ENCODE results near the gene PCDHB10.
A peak's percentile ranks its signal among the peaks of the same experiment; 100 is the strongest.
"Not testable (repeated sequence)": the region's sequence is repeated elsewhere in the genome, so short reads cannot be mapped to it uniquely, and the experiment has no call there.

Gene PCDHB10

DNA sequence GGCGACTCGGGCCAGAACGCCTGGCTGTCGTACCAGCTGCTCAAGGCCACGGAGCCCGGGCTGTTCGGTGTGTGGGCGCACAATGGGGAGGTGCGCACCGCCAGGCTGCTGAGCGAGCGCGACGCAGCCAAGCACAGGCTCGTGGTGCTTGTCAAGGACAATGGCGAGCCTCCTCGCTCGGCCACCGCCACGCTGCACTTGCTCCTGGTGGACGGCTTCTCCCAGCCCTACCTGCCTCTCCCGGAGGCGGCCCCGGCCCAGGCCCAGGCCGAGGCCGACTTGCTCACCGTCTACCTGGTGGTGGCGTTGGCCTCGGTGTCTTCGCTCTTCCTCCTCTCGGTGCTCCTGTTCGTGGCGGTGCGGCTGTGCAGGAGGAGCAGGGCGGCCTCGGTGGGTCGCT is 2.2 kb downstream of the PCDHB10 start:
- not testable (repeated sequence) for H3K36me3 ChIP-seq (ENCODE audit: control insufficient read depth, insufficient read depth, low read length); H3K4me3 ChIP-seq (ENCODE audit: low read depth, low read length); H3K9me3 ChIP-seq (ENCODE audit: control insufficient read depth, insufficient read depth, low read length); H3K9ac ChIP-seq (ENCODE audit: low read depth, low read length); H3K27me3 ChIP-seq (ENCODE audit: control insufficient read depth, insufficient read depth, low read length); H3K4me1 ChIP-seq (ENCODE audit: control insufficient read depth, insufficient read depth, low read length)

DNA sequence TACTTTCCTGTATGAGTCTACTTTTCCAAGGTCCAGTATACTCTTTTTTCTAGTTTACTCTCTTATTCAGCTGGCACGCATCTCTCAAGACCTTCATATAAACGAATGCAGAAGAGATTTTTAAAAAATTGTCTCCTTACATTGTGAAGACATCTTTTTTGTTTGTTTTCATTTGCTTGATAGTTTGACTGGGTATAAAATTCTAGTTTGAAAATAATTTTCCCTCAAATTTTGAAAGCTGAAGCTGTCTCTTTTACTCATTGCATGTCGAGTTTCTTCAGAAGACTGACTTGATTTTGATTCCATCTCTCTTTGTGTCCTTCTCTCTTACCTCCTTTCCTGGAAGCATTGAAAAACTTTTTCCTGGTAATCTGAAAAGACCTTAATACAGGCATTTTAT is 4.2 kb downstream of the PCDHB10 start:
- Histone ChIP-seq H3K36me3 (ENCODE audit: control insufficient read depth, insufficient read depth, low read length) (no peaks in the 10 kb centered on the region), H3K4me3 (ENCODE audit: low read depth, low read length) (no peak overlapping the region), H3K4me1 (ENCODE audit: control insufficient read depth, insufficient read depth, low read length) (no peaks in the 10 kb centered on the region), H3K9me3 (ENCODE audit: control insufficient read depth, insufficient read depth, low read length) (no peaks in the 10 kb centered on the region), H3K27me3 (ENCODE audit: control insufficient read depth, insufficient read depth, low read length) (no peaks in the 10 kb centered on the region), H3K9ac (ENCODE audit: low read depth, low read length) (no peak overlapping the region)

DNA sequence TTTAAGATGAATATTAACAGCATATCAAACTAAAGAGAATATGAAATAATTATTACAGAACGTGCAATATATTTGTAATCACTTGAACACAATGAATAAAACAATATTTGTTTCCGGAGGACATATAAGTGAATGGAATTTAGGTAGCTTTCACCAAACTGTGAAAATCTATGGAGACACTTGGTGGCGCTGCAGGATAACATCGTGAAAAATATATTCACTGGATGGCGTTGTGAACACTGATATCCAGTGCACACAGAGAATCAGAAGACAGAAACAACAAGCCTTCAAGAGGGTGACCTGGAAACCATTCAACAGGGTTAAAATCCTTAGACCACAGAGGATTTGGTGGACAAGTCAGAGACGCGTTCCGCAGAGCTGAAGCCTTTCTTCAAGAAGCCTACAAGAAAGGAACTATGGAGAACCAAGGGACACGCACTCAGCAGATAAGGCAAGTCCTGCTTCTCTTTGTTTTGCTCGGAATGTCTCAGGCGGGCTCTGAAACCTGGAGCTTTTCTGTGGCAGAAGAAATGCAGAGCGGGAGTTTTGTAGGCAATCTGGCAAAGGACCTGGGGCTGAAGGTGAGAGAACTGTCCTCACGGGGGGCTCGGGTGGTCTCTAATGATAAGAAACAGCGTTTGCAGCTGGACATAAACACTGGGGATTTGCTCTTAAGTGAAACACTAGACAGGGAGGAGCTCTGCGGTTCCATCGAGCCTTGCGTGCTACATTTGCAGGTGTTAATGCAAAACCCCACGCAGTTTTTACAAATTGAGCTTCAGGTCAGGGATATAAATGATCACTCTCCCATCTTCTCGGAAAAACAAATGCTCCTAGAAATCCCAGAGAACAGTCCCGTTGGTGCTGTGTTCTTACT is 7.4 kb downstream of the PCDHB10 start, which contains the start of gene PCDHB11:
TSS of gene PCDHB11 (plus strand) at position 269 of the 877 bp plus-strand sequence. CDS start at position 417, 148 bp downstream.
- Histone ChIP-seq H3K9ac (ENCODE audit: low read depth, low read length) (no peak within 1 kb of the TSS), H3K4me3 (ENCODE audit: low read depth, low read length) (peak within 1 kb of the TSS; percentile 8), H3K27me3 (ENCODE audit: control insufficient read depth, insufficient read depth, low read length) (no peaks in the 10 kb centered on the region), H3K36me3 (ENCODE audit: control insufficient read depth, insufficient read depth, low read length) (no peaks in the 10 kb centered on the region), H3K9me3 (ENCODE audit: control insufficient read depth, insufficient read depth, low read length) (no peaks in the 10 kb centered on the region), H3K4me1 (ENCODE audit: control insufficient read depth, insufficient read depth, low read length) (no peaks in the 10 kb centered on the region)

DNA sequence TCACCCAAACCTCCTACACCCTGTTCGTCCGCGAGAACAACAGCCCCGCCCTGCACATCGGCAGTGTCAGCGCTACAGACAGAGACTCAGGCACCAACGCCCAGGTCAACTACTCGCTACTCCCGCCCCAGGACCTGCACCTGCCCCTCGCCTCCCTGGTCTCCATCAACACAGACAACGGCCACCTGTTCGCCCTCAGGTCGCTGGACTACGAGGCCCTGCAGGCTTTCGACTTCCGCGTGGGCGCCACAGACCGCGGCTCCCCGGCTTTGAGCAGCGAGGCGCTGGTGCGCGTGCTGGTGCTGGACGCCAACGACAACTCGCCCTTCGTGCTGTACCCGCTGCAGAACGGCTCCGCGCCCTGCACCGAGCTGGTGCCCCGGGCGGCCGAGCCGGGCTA is 9.0 kb downstream of the PCDHB10 start:
- not testable (repeated sequence) for H3K4me3 ChIP-seq (ENCODE audit: low read depth, low read length); H3K9ac ChIP-seq (ENCODE audit: low read depth, low read length); H3K4me1 ChIP-seq (ENCODE audit: control insufficient read depth, insufficient read depth, low read length); H3K9me3 ChIP-seq (ENCODE audit: control insufficient read depth, insufficient read depth, low read length); H3K36me3 ChIP-seq (ENCODE audit: control insufficient read depth, insufficient read depth, low read length); H3K27me3 ChIP-seq (ENCODE audit: control insufficient read depth, insufficient read depth, low read length)

DNA sequence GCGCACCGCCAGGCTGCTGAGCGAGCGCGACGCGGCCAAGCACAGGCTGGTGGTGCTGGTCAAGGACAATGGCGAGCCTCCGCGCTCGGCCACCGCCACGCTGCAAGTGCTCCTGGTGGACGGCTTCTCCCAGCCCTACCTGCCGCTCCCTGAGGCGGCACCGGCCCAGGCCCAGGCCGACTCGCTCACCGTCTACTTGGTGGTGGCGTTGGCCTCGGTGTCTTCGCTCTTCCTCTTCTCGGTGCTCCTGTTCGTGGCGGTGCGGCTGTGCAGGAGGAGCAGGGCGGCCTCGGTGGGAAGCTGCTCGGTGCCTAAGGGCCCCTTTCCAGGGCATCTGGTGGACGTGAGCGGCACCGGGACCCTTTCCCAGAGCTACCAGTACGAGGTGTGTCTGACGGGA is 9.5 kb downstream of the PCDHB10 start:
- H3K9ac ChIP-seq (ENCODE audit: low read depth, low read length); H3K4me3 ChIP-seq (ENCODE audit: low read depth, low read length); H3K27me3 ChIP-seq (ENCODE audit: control insufficient read depth, insufficient read depth, low read length); H3K36me3 ChIP-seq (ENCODE audit: control insufficient read depth, insufficient read depth, low read length); H3K4me1 ChIP-seq (ENCODE audit: control insufficient read depth, insufficient read depth, low read length); H3K9me3 ChIP-seq (ENCODE audit: control insufficient read depth, insufficient read depth, low read length): not testable (repeated sequence)

DNA sequence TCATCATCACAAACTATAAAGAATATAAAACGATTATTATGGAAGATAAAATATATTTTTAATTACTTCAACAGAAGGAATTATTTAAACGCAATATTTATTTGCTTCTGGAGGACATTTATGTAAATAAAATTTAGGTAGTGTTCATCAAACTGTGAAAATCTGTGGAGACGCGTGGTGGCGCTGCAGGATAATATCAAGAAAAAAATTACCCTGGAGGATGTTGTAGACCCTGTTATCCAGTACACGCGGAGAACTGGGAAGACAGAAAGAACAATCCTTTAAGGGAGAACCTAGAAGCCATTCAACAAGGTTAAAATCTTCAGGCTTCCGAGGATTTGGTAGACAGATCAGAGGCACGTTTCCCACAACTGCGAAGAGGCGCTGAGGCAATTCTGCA is 16.3 kb downstream of the PCDHB10 start, which contains the start of gene PCDHB12:
TSS of gene PCDHB12 (plus strand) at position 242 of the 400 bp plus-strand sequence. CDS start 189 bp downstream, outside the sequence.
- Histone ChIP-seq H3K36me3 (ENCODE audit: control insufficient read depth, insufficient read depth, low read length) (no peaks in the 10 kb centered on the region), H3K4me3 (ENCODE audit: low read depth, low read length) (no peak within 1 kb of the TSS), H3K9me3 (ENCODE audit: control insufficient read depth, insufficient read depth, low read length) (no peaks in the 10 kb centered on the region), H3K4me1 (ENCODE audit: control insufficient read depth, insufficient read depth, low read length) (no peaks in the 10 kb centered on the region), H3K27me3 (ENCODE audit: control insufficient read depth, insufficient read depth, low read length) (no peaks in the 10 kb centered on the region), H3K9ac (ENCODE audit: low read depth, low read length) (no peak within 1 kb of the TSS)

DNA sequence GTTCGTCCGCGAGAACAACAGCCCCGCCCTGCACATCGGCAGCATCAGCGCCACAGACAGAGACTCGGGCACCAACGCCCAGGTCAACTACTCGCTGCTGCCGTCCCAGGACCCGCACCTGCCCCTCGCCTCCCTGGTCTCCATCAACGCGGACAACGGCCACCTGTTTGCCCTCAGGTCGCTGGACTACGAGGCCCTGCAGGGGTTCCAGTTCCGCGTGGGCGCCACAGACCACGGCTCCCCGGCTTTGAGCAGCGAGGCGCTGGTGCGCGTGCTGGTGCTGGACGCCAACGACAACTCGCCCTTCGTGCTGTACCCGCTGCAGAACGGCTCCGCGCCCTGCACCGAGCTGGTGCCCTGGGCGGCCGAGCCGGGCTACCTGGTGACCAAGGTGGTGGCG is 18.1 kb downstream of the PCDHB10 start:
- not testable (repeated sequence) for H3K4me1 ChIP-seq (ENCODE audit: control insufficient read depth, insufficient read depth, low read length); H3K9me3 ChIP-seq (ENCODE audit: control insufficient read depth, insufficient read depth, low read length); H3K27me3 ChIP-seq (ENCODE audit: control insufficient read depth, insufficient read depth, low read length); H3K4me3 ChIP-seq (ENCODE audit: low read depth, low read length); H3K9ac ChIP-seq (ENCODE audit: low read depth, low read length); H3K36me3 ChIP-seq (ENCODE audit: control insufficient read depth, insufficient read depth, low read length)

DNA sequence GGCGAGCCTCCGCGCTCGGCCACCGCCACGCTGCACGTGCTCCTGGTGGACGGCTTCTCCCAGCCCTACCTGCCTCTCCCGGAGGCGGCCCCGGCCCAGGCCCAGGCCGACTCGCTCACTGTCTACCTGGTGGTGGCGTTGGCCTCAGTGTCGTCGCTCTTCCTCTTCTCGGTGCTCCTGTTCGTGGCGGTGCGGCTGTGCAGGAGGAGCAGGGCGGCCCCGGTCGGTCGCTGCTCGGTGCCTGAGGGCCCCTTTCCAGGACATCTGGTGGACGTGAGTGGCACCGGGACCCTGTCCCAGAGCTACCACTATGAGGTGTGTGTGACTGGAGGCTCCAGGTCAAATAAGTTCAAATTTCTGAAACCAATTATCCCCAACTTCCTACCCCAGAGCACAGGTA is 18.7 kb downstream of the PCDHB10 start:
- H3K9ac ChIP-seq (ENCODE audit: low read depth, low read length); H3K9me3 ChIP-seq (ENCODE audit: control insufficient read depth, insufficient read depth, low read length); H3K36me3 ChIP-seq (ENCODE audit: control insufficient read depth, insufficient read depth, low read length); H3K27me3 ChIP-seq (ENCODE audit: control insufficient read depth, insufficient read depth, low read length); H3K4me1 ChIP-seq (ENCODE audit: control insufficient read depth, insufficient read depth, low read length); H3K4me3 ChIP-seq (ENCODE audit: low read depth, low read length): not testable (repeated sequence)

DNA sequence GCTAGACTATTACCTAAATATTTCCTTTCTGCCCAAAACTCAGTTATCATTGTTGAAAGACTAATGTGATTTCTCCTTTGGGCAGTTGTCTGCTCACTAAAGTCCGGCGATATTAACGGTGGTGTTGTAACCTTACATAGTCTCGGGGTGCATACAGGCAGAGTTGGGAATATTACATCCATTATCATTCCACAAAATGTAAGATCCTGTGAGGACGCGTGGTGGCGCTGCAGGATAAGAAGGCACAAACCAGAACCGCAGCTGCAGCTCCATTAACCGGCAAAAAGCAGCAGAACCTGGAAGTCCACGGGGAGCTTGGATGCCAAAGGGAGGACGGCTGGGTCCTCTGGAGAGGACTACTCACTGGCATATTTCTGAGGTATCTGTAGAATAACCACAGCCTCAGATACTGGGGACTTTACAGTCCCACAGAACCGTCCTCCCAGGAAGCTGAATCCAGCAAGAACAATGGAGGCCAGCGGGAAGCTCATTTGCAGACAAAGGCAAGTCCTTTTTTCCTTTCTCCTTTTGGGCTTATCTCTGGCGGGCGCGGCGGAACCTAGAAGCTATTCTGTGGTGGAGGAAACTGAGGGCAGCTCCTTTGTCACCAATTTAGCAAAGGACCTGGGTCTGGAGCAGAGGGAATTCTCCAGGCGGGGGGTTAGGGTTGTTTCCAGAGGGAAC is 21.6 kb downstream of the PCDHB10 start, which contains the start of gene PCDHB13:
TSS of gene PCDHB13 (plus strand) at position 264 of the 684 bp plus-strand sequence. CDS start at position 469, 205 bp downstream.
- not testable (repeated sequence) for H3K4me1 ChIP-seq (ENCODE audit: control insufficient read depth, insufficient read depth, low read length); H3K4me3 ChIP-seq (ENCODE audit: low read depth, low read length); H3K36me3 ChIP-seq (ENCODE audit: control insufficient read depth, insufficient read depth, low read length); H3K27me3 ChIP-seq (ENCODE audit: control insufficient read depth, insufficient read depth, low read length); H3K9me3 ChIP-seq (ENCODE audit: control insufficient read depth, insufficient read depth, low read length); H3K9ac ChIP-seq (ENCODE audit: low read depth, low read length)

DNA sequence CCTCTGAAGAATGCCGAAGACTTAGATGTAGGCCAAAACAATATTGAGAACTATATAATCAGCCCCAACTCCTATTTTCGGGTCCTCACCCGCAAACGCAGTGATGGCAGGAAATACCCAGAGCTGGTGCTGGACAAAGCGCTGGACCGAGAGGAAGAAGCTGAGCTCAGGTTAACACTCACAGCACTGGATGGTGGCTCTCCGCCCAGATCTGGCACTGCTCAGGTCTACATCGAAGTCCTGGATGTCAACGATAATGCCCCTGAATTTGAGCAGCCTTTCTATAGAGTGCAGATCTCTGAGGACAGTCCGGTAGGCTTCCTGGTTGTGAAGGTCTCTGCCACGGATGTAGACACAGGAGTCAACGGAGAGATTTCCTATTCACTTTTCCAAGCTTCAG is 22.4 kb downstream of the PCDHB10 start:
- H3K4me1 ChIP-seq (ENCODE audit: control insufficient read depth, insufficient read depth, low read length); H3K9me3 ChIP-seq (ENCODE audit: control insufficient read depth, insufficient read depth, low read length); H3K27me3 ChIP-seq (ENCODE audit: control insufficient read depth, insufficient read depth, low read length); H3K36me3 ChIP-seq (ENCODE audit: control insufficient read depth, insufficient read depth, low read length); H3K4me3 ChIP-seq (ENCODE audit: low read depth, low read length); H3K9ac ChIP-seq (ENCODE audit: low read depth, low read length): not testable (repeated sequence)

DNA sequence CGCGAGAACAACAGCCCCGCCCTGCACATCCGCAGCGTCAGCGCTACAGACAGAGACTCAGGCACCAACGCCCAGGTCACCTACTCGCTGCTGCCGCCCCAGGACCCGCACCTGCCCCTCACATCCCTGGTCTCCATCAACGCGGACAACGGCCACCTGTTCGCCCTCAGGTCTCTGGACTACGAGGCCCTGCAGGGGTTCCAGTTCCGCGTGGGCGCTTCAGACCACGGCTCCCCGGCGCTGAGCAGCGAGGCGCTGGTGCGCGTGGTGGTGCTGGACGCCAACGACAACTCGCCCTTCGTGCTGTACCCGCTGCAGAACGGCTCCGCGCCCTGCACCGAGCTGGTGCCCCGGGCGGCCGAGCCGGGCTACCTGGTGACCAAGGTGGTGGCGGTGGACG is 23.4 kb downstream of the PCDHB10 start:
- not testable (repeated sequence) for H3K36me3 ChIP-seq (ENCODE audit: control insufficient read depth, insufficient read depth, low read length); H3K4me3 ChIP-seq (ENCODE audit: low read depth, low read length); H3K9me3 ChIP-seq (ENCODE audit: control insufficient read depth, insufficient read depth, low read length); H3K4me1 ChIP-seq (ENCODE audit: control insufficient read depth, insufficient read depth, low read length); H3K27me3 ChIP-seq (ENCODE audit: control insufficient read depth, insufficient read depth, low read length); H3K9ac ChIP-seq (ENCODE audit: low read depth, low read length)

DNA sequence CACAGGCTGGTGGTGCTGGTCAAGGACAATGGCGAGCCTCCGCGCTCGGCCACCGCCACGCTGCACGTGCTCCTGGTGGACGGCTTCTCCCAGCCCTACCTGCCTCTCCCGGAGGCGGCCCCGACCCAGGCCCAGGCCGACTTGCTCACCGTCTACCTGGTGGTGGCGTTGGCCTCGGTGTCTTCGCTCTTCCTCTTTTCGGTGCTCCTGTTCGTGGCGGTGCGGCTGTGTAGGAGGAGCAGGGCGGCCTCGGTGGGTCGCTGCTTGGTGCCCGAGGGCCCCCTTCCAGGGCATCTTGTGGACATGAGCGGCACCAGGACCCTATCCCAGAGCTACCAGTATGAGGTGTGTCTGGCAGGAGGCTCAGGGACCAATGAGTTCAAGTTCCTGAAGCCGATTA is 23.9 kb downstream of the PCDHB10 start:
- not testable (repeated sequence) for H3K4me1 ChIP-seq (ENCODE audit: control insufficient read depth, insufficient read depth, low read length); H3K9ac ChIP-seq (ENCODE audit: low read depth, low read length); H3K36me3 ChIP-seq (ENCODE audit: control insufficient read depth, insufficient read depth, low read length); H3K9me3 ChIP-seq (ENCODE audit: control insufficient read depth, insufficient read depth, low read length); H3K4me3 ChIP-seq (ENCODE audit: low read depth, low read length); H3K27me3 ChIP-seq (ENCODE audit: control insufficient read depth, insufficient read depth, low read length)
